T-helper 1 cell treated with Interleukin-12 subunit alpha and Interleukin-12 subunit beta and Interleukin-4 antibody, amounts not matched to agents 30 μg/mL and 1 μg/mL, for 36 hours (primary cell): ENCODE results near the gene EN1.
A peak's percentile ranks its signal among the peaks of the same experiment; 100 is the strongest.

Experiments
- H3K27ac Mint-ChIP-seq: one replicate; pipeline ENCODE4 v1.8.0; 2021; ENCODE audit warnings: mild to moderate bottlenecking, mixed read lengths
- H3K27me3 Mint-ChIP-seq: one replicate; pipeline ENCODE4 v1.8.0; 2021; ENCODE audit warnings: low read depth, mixed read lengths
- H3K36me3 Mint-ChIP-seq: one replicate; pipeline ENCODE4 v1.8.0; 2021; ENCODE audit warnings: low read depth, mixed read lengths
- H3K4me1 Mint-ChIP-seq: one replicate; pipeline ENCODE4 v1.8.0; 2021; ENCODE audit warnings: low read depth, mixed read lengths
- H3K4me3 Mint-ChIP-seq: one replicate; pipeline ENCODE4 v1.8.0; 2021; ENCODE audit warnings: mild to moderate bottlenecking, moderate library complexity, mixed read lengths
- H3K9me3 Mint-ChIP-seq: one replicate; pipeline ENCODE4 v1.8.0; 2021; ENCODE audit warnings: mixed read lengths

EN1 gene

GRCh38 chr2:118841828-118842461 lies 5.5 kb downstream of the EN1 start:
- peak overlapping the region; percentile 18 for H3K4me3 Mint-ChIP-seq
- peaks cover 6% of the 10 kb centered on the region for H3K4me1 Mint-ChIP-seq
- no peak overlapping the region for H3K27ac Mint-ChIP-seq
- H3K36me3 Mint-ChIP-seq: no peaks in the 10 kb centered on the region
- H3K9me3 Mint-ChIP-seq: no peaks in the 10 kb centered on the region
- peaks cover 82% of the 10 kb centered on the region for H3K27me3 Mint-ChIP-seq

GRCh38 chr2:118841450-118841827 lies 6.0 kb downstream of the EN1 start:
- Mint-ChIP-seq H3K27me3 (peaks cover 87% of the 10 kb centered on the region), H3K9me3 (no peaks in the 10 kb centered on the region), H3K4me3 (no peak overlapping the region), H3K27ac (no peak overlapping the region), H3K36me3 (no peaks in the 10 kb centered on the region), H3K4me1 (peaks cover 6% of the 10 kb centered on the region)

GRCh38 chr2:118838741-118839455 lies 8.6 kb downstream of the EN1 start:
- Mint-ChIP-seq H3K4me3 (no peak overlapping the region), H3K27ac (no peak overlapping the region), H3K27me3 (peaks cover 87% of the 10 kb centered on the region), H3K4me1 (peaks cover 2% of the 10 kb centered on the region), H3K36me3 (no peaks in the 10 kb centered on the region), H3K9me3 (no peaks in the 10 kb centered on the region)

- Mint-ChIP-seq H3K4me3 (no peak overlapping the region), H3K4me1 (peaks cover 2% of the 10 kb centered on the region), H3K27ac (no peak overlapping the region), H3K27me3 (peaks cover 87% of the 10 kb centered on the region), H3K9me3 (no peaks in the 10 kb centered on the region), H3K36me3 (no peaks in the 10 kb centered on the region)
These were observed 9.8 kb downstream of the EN1 start for GRCh38 chr2:118837621-118838020.

- H3K36me3 Mint-ChIP-seq: no peaks in the 10 kb centered on the region
- H3K4me1 Mint-ChIP-seq: peaks cover under 1% of the 10 kb centered on the region
- peaks cover 87% of the 10 kb centered on the region for H3K27me3 Mint-ChIP-seq
- no peak overlapping the region for H3K27ac Mint-ChIP-seq
- no peaks in the 10 kb centered on the region for H3K9me3 Mint-ChIP-seq
- no peak overlapping the region for H3K4me3 Mint-ChIP-seq
These were observed 10.4 kb downstream of the EN1 start for GRCh38 chr2:118837067-118837466.

- no peaks in the 10 kb centered on the region for H3K36me3 Mint-ChIP-seq
- no peak overlapping the region for H3K4me3 Mint-ChIP-seq
- peaks cover 89% of the 10 kb centered on the region for H3K27me3 Mint-ChIP-seq
- H3K4me1 Mint-ChIP-seq: no peaks in the 10 kb centered on the region
- H3K27ac Mint-ChIP-seq: peak overlapping the region; percentile 41
- H3K9me3 Mint-ChIP-seq: no peaks in the 10 kb centered on the region
These were observed 11.0 kb downstream of the EN1 start for GRCh38 chr2:118836411-118836930.

- Mint-ChIP-seq H3K9me3 (no peaks in the 10 kb centered on the region), H3K27me3 (peaks cover 89% of the 10 kb centered on the region), H3K36me3 (no peaks in the 10 kb centered on the region), H3K27ac (peak overlapping the region; percentile 41), H3K4me1 (no peaks in the 10 kb centered on the region), H3K4me3 (no peak overlapping the region)
These were observed 11.6 kb downstream of the EN1 start for GRCh38 chr2:118835746-118836410.

- peaks cover 89% of the 10 kb centered on the region for H3K27me3 Mint-ChIP-seq
- no peaks in the 10 kb centered on the region for H3K4me1 Mint-ChIP-seq
- no peak overlapping the region for H3K27ac Mint-ChIP-seq
- no peak overlapping the region for H3K4me3 Mint-ChIP-seq
- no peaks in the 10 kb centered on the region for H3K9me3 Mint-ChIP-seq
- no peaks in the 10 kb centered on the region for H3K36me3 Mint-ChIP-seq
These were observed 12.3 kb downstream of the EN1 start for GRCh38 chr2:118834901-118835745.

- Mint-ChIP-seq H3K9me3 (no peaks in the 10 kb centered on the region), H3K4me3 (no peak overlapping the region), H3K4me1 (no peaks in the 10 kb centered on the region), H3K27ac (no peak overlapping the region), H3K36me3 (no peaks in the 10 kb centered on the region), H3K27me3 (peaks cover 87% of the 10 kb centered on the region)
These were observed 13.0 kb downstream of the EN1 start for GRCh38 chr2:118834440-118834810.

- Mint-ChIP-seq H3K36me3 (no peaks in the 10 kb centered on the region), H3K27me3 (peaks cover 82% of the 10 kb centered on the region), H3K4me3 (no peak overlapping the region), H3K4me1 (no peaks in the 10 kb centered on the region), H3K27ac (no peak overlapping the region), H3K9me3 (no peaks in the 10 kb centered on the region)
These were observed 13.6 kb downstream of the EN1 start for GRCh38 chr2:118833716-118834439.

GRCh38 chr2:118832791-118833715 lies 14.4 kb downstream of the EN1 start:
- Mint-ChIP-seq H3K9me3 (no peaks in the 10 kb centered on the region), H3K27me3 (peaks cover 86% of the 10 kb centered on the region), H3K4me3 (no peak overlapping the region), H3K36me3 (no peaks in the 10 kb centered on the region), H3K27ac (no peak overlapping the region), H3K4me1 (no peaks in the 10 kb centered on the region)

GRCh38 chr2:118832071-118832790 lies 15.2 kb downstream of the EN1 start:
- no peaks in the 10 kb centered on the region for H3K9me3 Mint-ChIP-seq
- H3K27ac Mint-ChIP-seq: no peak overlapping the region
- H3K27me3 Mint-ChIP-seq: peaks cover 81% of the 10 kb centered on the region
- H3K4me1 Mint-ChIP-seq: no peaks in the 10 kb centered on the region
- no peaks in the 10 kb centered on the region for H3K36me3 Mint-ChIP-seq
- no peak overlapping the region for H3K4me3 Mint-ChIP-seq
